LHCN-M2 (cell line): Measurements from ENCODE around the gene NHERF2. TPM values are rescaled to one million over a fixed set of nuclear protein-coding genes. Genes with fewer than 3 reads are reported as not detected.

ENCODE experiments used
- DNase-seq: peaks from one replicate; pipeline ENCODE4 v3.0.0-alpha.2; 2012; ENCODE audit warnings: low read depth
- total RNA-seq: library from RNA; depleted of rRNA; stranded (reverse); fragments of >200 nt; gene quantifications from 2 replicates; pipeline ENCODE4 v1.2.3, GENCODE V29; 2014; rRNA removed

Gene NHERF2
- total RNA-seq, 1 experiment from 2014 or later: 7.3 TPM

DNA sequence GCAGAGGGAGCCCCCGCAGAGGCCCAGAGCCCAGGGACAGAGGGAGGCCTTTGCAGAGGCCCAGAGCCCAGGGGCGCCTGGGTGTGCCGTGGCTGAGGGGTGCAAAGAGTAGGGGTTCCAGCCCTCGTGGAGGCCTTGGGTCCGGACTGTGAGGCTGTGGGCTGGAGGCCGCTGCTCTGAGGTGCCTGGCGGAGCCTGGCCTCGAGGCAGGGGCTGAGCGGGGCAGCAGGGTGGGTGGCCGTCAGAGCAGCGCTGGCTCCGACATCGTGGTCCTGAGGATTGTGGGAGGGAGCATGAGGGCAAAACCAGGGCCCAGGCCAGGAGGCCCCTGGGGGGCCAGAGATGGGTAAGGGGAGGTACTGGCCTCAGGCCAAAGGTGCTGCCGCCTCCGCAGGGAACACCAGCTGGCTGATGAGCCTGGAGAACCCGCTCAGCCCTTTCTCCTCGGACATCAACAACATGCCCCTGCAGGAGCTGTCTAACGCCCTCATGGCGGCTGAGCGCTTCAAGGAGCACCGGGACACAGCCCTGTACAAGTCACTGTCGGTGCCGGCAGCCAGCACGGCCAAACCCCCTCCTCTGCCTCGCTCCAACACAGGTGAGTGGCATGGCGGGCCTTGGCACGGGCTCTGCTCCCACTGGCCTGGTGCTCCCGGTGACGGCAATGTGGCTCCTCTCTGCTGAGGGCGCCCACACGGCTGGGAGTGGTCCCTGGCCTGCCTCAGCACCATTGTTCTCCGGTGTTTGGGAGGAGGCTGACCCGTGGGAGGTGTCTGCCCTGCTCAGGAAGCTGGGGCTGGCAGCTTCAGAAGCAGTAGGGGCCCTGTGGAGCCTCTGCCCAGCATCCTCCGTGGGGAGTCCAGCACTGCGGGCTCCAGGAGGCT, 54.7 kb downstream of the NHERF2 start:
- DNase-seq: no peak

DNA sequence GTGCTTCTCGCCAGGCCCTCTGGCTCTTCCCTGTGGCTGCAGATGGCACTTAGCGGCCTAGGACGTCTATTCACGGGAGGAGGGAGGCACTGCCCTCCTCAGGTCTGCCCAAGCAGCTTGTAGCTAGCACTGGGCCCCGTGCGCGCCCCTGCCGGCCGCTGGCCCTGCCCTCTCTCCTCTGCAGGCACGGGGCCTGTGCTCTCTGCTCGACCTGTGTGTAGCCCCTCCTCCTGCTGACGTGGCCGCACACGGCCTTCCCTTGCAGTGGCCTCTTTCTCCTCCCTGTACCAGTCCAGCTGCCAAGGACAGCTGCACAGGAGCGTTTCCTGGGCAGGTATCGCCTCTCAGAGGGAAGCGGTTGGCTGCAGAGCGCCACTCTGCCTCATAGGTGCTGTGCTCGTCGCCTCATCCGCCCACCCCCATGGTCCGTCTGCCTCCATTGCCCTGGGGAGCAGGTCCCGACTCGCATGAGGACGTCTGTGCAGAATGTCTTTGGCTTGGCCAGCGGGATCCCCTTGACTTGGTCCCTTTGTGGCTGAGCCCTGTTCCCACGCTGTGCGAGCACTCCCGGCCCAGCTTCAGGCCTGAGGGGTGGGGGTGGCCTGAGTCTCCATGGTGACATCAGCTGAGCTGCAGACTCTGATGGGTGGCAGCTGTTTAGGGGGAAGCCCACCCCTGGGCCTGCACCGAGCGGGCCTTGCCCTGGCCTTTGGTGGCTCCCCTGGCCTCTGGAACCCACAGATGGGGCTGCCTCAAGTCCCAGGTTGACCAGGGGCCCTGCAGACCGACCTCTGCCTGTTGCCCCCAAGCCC, 55.7 kb downstream of the NHERF2 start:
- DNase-seq: no peak

- no peak for DNase-seq
Observed at GRCh38 chr16:2082983-2083364, 56.3 kb downstream of the NHERF2 start.

GRCh38 chr16:2083409-2083808, 56.7 kb downstream of the NHERF2 start:
- DNase-seq: no peak

DNA sequence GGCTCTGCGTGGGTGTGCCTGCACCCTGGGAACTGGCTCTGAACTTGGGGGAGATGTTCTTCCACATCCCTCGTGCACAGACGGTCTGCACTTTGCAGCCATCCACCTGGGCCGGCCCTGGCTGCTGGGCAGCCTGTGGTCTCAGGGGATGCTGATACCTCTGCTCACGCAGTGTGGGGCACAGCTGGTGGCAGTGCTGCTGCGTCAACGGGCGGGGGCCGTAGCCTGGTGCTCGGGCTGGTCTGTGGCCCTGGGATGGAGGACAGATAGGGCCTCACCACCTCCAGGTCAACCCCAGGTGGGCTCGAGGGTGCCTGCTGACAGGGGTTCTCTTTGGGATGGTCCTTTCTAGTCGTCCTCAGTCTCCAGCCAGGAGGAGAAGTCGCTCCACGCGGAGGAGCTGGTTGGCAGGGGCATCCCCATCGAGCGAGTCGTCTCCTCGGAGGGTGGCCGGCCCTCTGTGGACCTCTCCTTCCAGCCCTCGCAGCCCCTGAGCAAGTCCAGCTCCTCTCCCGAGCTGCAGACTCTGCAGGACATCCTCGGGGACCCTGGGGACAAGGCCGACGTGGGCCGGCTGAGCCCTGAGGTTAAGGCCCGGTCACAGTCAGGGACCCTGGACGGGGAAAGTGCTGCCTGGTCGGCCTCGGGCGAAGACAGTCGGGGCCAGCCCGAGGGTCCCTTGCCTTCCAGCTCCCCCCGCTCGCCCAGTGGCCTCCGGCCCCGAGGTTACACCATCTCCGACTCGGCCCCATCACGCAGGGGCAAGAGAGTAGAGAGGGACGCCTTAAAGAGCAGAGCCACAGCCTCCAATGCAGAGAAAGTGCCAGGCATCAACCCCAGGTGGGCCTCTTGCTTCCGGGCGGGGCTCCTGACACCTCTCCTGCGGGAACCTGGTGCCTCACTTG, 57.4 kb downstream of the NHERF2 start:
- no peak for DNase-seq

GRCh38 chr16:2084895-2085625, 58.4 kb downstream of the NHERF2 start:
- DNase-seq: no peak

- DNase-seq: no peak
Observed at GRCh38 chr16:2085669-2086068, 59.0 kb downstream of the NHERF2 start.

DNA sequence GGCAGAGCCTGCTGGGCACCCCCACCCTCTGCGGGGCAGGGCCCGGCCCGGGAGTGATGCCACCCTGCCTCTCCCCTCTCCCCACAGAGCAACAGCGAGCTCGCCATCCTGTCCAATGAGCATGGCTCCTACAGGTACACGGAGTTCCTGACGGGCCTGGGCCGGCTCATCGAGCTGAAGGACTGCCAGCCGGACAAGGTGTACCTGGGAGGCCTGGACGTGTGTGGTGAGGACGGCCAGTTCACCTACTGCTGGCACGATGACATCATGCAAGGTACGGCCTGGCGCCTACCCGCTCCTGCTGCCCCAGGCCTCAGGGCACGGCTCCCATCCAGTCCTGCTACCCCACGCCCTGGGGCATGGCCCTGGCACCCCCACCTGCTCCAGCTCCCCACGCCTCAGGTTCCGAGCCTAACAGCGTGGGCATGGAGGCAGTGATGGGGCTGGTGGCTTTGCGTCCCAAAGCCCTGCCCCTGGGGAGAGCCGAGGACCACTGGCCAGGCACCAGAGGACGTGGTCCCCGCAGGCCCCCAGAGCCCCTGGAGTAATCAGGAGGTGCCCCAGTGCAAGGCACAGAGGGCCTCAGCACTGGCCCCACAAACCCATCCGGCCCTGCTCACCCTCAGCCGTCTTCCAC, 59.5 kb downstream of the NHERF2 start:
- no peak for DNase-seq

DNA sequence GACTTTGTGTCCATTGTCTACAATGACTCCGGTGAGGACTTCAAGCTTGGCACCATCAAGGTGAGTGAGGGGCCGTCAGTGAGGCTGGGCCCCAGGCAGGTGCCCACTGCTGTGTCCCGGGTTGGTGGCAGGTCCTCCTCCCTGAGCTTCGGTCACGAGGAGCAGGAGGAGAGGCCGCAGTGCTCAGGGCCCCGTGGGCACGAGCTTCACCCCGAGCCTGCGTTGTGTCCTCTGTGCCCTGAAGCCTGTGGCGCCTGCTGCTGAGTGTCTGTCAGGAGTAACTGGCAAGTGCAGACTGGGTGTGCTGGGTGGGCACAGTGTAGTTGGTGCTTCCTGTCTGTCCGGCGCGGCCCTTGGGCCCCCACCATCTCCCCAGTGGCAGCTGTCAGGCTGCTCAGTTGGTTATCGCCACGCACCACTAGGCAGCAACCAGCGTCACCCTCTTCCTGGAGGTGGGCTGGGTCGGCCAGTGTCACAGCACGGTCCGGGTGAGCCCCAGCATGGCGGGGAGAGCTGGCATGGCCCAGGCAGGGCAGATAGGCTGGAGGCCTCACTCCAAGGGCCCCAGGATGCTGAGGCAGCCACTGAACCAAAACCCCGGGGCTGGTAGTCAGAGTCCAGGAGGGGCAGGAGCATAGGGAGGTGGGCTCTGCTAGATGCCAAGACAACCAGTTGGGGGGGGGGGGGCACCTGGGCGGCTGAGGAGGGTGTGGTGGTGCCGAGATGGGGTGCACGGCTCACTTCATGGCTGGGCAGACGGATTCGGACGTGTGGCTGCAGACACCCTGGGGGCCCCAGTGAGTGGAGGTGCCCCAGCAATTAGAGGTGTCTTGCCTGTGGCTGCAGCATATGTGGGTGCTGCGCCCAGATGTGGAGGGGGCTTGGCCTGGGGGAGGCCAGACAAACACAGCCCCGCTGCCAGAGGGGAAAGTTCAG, 60.4 kb downstream of the NHERF2 start:
- no peak for DNase-seq

GRCh38 chr16:2087748-2088631, 61.3 kb downstream of the NHERF2 start:
- DNase-seq: no peak

Other genes with a start within 250 kb of the NHERF2 start
- gene SPSB3, start 244.3 kb upstream of the NHERF2 start, total RNA-seq: 24.2 and 27.2 TPM in 2 replicates
- gene NUBP2, start 243.9 kb upstream of the NHERF2 start, total RNA-seq: 145 and 213 TPM in 2 replicates
- gene IGFALS, start 233.2 kb upstream of the NHERF2 start, total RNA-seq: not detected in 2 replicates
- gene HAGH, start 200.1 kb upstream of the NHERF2 start, total RNA-seq: 35.4 and 45.2 TPM in 2 replicates
- gene FAHD1, start 199.7 kb upstream of the NHERF2 start, total RNA-seq: 58.8 and 64.9 TPM in 2 replicates
- gene MEIOB, start 154.7 kb upstream of the NHERF2 start, total RNA-seq: not detected in 2 replicates
- not detected in 2 replicates for gene HS3ST6, start 108.5 kb upstream of the NHERF2 start, total RNA-seq
- gene MSRB1, start 83.7 kb upstream of the NHERF2 start, total RNA-seq: 14.2 and 14.4 TPM in 2 replicates
- not detected in 2 replicates for gene RPL3L, start 72.2 kb upstream of the NHERF2 start, total RNA-seq
- gene NDUFB10, start 67.4 kb upstream of the NHERF2 start, total RNA-seq: 244 and 288 TPM in 2 replicates
- 2,551 and 2,646 TPM in 2 replicates for gene RPS2, start 62.1 kb upstream of the NHERF2 start, total RNA-seq
- gene RNF151, start 60.0 kb upstream of the NHERF2 start, total RNA-seq: not detected in 2 replicates
- gene TBL3, start 54.8 kb upstream of the NHERF2 start, total RNA-seq: 52.1 and 85.4 TPM in 2 replicates
- 0.23 and 1.3 TPM in 2 replicates for gene NOXO1, start 45.4 kb upstream of the NHERF2 start, total RNA-seq
- 26.0 and 30.5 TPM in 2 replicates for gene GFER, start 42.7 kb upstream of the NHERF2 start, total RNA-seq
- 1.1 and 1.6 TPM in 2 replicates for gene SYNGR3, start 36.9 kb upstream of the NHERF2 start, total RNA-seq
- gene ZNF598, start 17.1 kb upstream of the NHERF2 start, total RNA-seq: 37.2 and 47.5 TPM in 2 replicates
- 1.3 TPM in 2 replicates for gene NPW, start 7.1 kb upstream of the NHERF2 start, total RNA-seq
- 25.5 and 29.0 TPM in 2 replicates for gene NTHL1, start 20.9 kb downstream of the NHERF2 start, total RNA-seq
- gene TSC2, start 21.1 kb downstream of the NHERF2 start, total RNA-seq: 49.8 and 52.2 TPM in 2 replicates
- gene PKD1, start 109.0 kb downstream of the NHERF2 start, total RNA-seq: 83.5 and 99.2 TPM in 2 replicates
- gene RAB26, start 121.7 kb downstream of the NHERF2 start, total RNA-seq: 1.6 and 2.0 TPM in 2 replicates
- 125 and 134 TPM in 2 replicates for gene TRAF7, start 128.9 kb downstream of the NHERF2 start, total RNA-seq
- gene CASKIN1, start 169.7 kb downstream of the NHERF2 start, total RNA-seq: 0.06 and 0.29 TPM in 2 replicates
- gene MLST8, start 178.6 kb downstream of the NHERF2 start, total RNA-seq: 27.3 and 38.1 TPM in 2 replicates
- 4.4 and 6.2 TPM in 2 replicates for gene BRICD5, start 184.0 kb downstream of the NHERF2 start, total RNA-seq
- 34.9 and 36.9 TPM in 2 replicates for gene PGP, start 187.9 kb downstream of the NHERF2 start, total RNA-seq
- gene E4F1, start 196.7 kb downstream of the NHERF2 start, total RNA-seq: 33.5 and 34.0 TPM in 2 replicates
- gene DNASE1L2, start 209.5 kb downstream of the NHERF2 start, total RNA-seq: 1.4 and 2.2 TPM in 2 replicates
- 30.9 and 44.5 TPM in 2 replicates for gene ECI1, start 224.7 kb downstream of the NHERF2 start, total RNA-seq
- 175 and 178 TPM in 2 replicates for gene RNPS1, start 241.2 kb downstream of the NHERF2 start, total RNA-seq